K562 (cell line): ENCODE measurements around the gene NSMCE1. TPM values are rescaled to one million over a fixed set of nuclear protein-coding genes. Genes with fewer than 3 reads are reported as not detected.

ENCODE experiments used
- BRD9 ChIP-seq: fragments of 450-650 bp; IDR thresholded peaks from 2 replicates; pipeline ENCODE4 v1.6.1; 2018; ENCODE audit warnings: low read depth; ENCODE audit not compliant: partially characterized antibody
- CC2D1A ChIP-seq: fragments of 450-650 bp; IDR thresholded peaks from 2 replicates; pipeline ENCODE4 v1.6.1; 2017; ENCODE audit warnings: mild to moderate bottlenecking
- NFE2 ChIP-seq: IDR thresholded peaks from 2 replicates; pipeline ENCODE4 v1.6.1; 2014; ENCODE audit warnings: antibody characterized with exemption, low read depth
- TCFL5 ChIP-seq: fragments of 250-450 bp; sonication (Bioruptor Pico); conservative IDR thresholded peaks from 2 replicates; pipeline ENCODE4 v1.6.1; 2021; ENCODE audit warnings: mild to moderate bottlenecking, moderate library complexity, matching md5 sums
- ZNF263 ChIP-seq: sonication (generic); formaldehyde crosslinking; IDR thresholded peaks from 2 replicates; pipeline ENCODE4 v1.8.0; 2022; ENCODE audit warnings: mild to moderate bottlenecking, missing genetic modification reagents, borderline replicate concordance
- polyA plus RNA-seq, 8 experiments: library from polyadenylated mRNA; depleted of rRNA in 4 of 8; stranded (reverse) in 5 of 8; unstranded in 3 of 8; fragments of >200 nt; fragmentation: Nextera tagmentation in 2 of 8; fragmentation: Illumina TruSeq in 1 of 8; extraction: Ambion mirVana in 2 of 8; extraction: Trizol in 1 of 8; gene quantifications; 2 replicates each; pipeline versions ENCODE4 v1.2.1 to v1.2.3, GENCODE V29; 2011 to 2014; ENCODE audit warnings: inconsistent platforms in 1 of 8, missing spikeins in 1 of 8
- total RNA-seq, 7 experiments: library from RNA; depleted of rRNA in 6 of 7; stranded (reverse); fragments of >200 nt in 6 of 7; fragmentation: Illumina TruSeq in 2 of 7; extraction: Trizol in 2 of 7; gene quantifications; 2 replicates each; pipeline versions ENCODE4 v1.2.1 to v1.2.3, GENCODE V29; 2011 to 2021; ENCODE audit warnings: low replicate concordance in 1 of 7
- TF ChIP-seq, protein P1 (sequence below), 2 experiments: fragments of 450-650 bp; formaldehyde crosslinking in 1 of 2; IDR thresholded peaks; 2 replicates each; pipeline versions ENCODE4 v1.4.0 to v1.6.1; 2014 to 2020; ENCODE audit warnings: mild to moderate bottlenecking in 2 of 2, borderline replicate concordance in 1 of 2, low read depth in 1 of 2

Gene NSMCE1
- total and polyA plus RNA-seq, 9 of the 15 experiments (the other 6 are each of a cell fraction or from before 2014, with no cell fraction given): 52.1 to 163 (median 61.5) TPM

DNA sequence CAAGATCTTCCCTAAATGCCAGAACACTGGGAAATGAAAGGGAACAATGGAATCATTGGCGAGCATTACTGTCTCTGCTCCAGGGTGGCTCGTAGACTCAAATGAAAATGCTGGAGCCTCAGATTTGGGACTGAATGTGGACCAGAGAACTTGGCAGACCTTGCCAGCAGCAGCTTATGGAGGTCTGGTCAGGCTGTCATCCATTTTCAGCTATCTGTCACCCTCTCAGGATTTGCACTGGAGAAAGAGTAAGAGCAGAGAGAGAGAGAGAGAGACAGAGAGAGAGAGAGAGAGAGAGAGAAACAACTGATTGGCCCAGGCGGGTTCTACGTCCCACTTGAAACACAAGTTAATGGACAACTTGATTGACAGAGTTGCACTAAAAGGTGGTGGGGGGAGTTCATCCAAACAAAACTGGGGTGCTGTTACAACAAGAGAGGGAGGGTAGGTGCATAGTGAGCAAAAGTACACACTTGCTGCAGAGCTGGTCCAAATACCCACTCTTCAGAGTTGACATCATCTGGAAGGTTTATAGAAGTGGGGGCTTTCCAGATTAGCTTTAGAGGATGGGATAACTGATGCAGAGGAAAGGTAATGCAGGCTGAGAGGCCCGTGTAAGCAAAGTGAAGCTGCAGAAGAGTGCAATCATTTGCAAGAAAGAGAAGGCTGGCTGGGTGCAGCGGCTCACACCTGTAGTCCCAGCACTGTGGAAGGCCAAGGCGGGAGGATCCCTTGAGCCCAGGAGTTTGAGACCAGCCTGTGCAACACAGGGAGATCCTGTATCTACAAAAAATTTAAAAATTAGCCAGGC is 16.5 kb upstream of the NSMCE1 start (continued):
- TF ChIP-seq, protein P1, sequence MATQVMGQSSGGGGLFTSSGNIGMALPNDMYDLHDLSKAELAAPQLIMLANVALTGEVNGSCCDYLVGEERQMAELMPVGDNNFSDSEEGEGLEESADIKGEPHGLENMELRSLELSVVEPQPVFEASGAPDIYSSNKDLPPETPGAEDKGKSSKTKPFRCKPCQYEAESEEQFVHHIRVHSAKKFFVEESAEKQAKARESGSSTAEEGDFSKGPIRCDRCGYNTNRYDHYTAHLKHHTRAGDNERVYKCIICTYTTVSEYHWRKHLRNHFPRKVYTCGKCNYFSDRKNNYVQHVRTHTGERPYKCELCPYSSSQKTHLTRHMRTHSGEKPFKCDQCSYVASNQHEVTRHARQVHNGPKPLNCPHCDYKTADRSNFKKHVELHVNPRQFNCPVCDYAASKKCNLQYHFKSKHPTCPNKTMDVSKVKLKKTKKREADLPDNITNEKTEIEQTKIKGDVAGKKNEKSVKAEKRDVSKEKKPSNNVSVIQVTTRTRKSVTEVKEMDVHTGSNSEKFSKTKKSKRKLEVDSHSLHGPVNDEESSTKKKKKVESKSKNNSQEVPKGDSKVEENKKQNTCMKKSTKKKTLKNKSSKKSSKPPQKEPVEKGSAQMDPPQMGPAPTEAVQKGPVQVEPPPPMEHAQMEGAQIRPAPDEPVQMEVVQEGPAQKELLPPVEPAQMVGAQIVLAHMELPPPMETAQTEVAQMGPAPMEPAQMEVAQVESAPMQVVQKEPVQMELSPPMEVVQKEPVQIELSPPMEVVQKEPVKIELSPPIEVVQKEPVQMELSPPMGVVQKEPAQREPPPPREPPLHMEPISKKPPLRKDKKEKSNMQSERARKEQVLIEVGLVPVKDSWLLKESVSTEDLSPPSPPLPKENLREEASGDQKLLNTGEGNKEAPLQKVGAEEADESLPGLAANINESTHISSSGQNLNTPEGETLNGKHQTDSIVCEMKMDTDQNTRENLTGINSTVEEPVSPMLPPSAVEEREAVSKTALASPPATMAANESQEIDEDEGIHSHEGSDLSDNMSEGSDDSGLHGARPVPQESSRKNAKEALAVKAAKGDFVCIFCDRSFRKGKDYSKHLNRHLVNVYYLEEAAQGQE (IDR thresholded peaks at IDR 0.05; ENCODE audit: borderline replicate concordance): no peak
- TF ChIP-seq, protein P1 (CRISPR knock-in tag; IDR thresholded peaks at IDR 0.05; ENCODE audit: low read depth): no peak
- no peak for TF ChIP-seq NFE2
- TF ChIP-seq BRD9: no peak
- no peak for TF ChIP-seq CC2D1A
- no peak for TF ChIP-seq ZNF263 (CRISPR knock-in tag)
- no peak for TF ChIP-seq TCFL5 (CRISPR knock-in tag)
